Raji (cell line): ENCODE data around the gene FRMD1.

Source experiments
- POLR2A ChIP-seq: IDR thresholded peaks from 2 replicates; pipeline ENCODE4 v1.6.1; 2011; ENCODE audit warnings: low read depth, low read length, control low read depth; ENCODE audit not compliant: insufficient read depth

Gene FRMD1

GRCh38 chr6:168101590-168102314 lies 22.7 kb upstream of the FRMD1 start:
- no peak for TF ChIP-seq POLR2A

GRCh38 chr6:168100803-168101589 lies 22.0 kb upstream of the FRMD1 start:
- no peak for TF ChIP-seq POLR2A

- TF ChIP-seq POLR2A = no peak
Observed at GRCh38 chr6:168100011-168100802, 21.2 kb upstream of the FRMD1 start.

- no peak for TF ChIP-seq POLR2A
Observed at GRCh38 chr6:168099201-168100010, 20.4 kb upstream of the FRMD1 start.

- no peak for TF ChIP-seq POLR2A
Observed at GRCh38 chr6:168098431-168098861, 19.4 kb upstream of the FRMD1 start.

GRCh38 chr6:168097621-168098430 lies 18.8 kb upstream of the FRMD1 start:
- no peak for TF ChIP-seq POLR2A

GRCh38 chr6:168097221-168097620 lies 18.2 kb upstream of the FRMD1 start:
- no peak for TF ChIP-seq POLR2A

- no peak for TF ChIP-seq POLR2A
Observed at GRCh38 chr6:168096271-168096764, 17.3 kb upstream of the FRMD1 start.

- TF ChIP-seq POLR2A = no peak
Observed at GRCh38 chr6:168095716-168096250, 16.8 kb upstream of the FRMD1 start.

- TF ChIP-seq POLR2A = no peak
Observed at GRCh38 chr6:168095171-168095691, 16.2 kb upstream of the FRMD1 start.

GRCh38 chr6:168093634-168094033 lies 14.6 kb upstream of the FRMD1 start:
- TF ChIP-seq POLR2A = no peak

- no peak for TF ChIP-seq POLR2A
Observed at GRCh38 chr6:168093071-168093505, 14.1 kb upstream of the FRMD1 start.

- TF ChIP-seq POLR2A = no peak
Observed at GRCh38 chr6:168092541-168092940, 13.5 kb upstream of the FRMD1 start.
